Panc1 (cell line): Measurements from ENCODE around the gene MFSD12.

Source experiments
- SIN3A ChIP-seq: IDR thresholded peaks from 2 replicates; pipeline ENCODE4 v1.6.1; 2012; ENCODE audit warnings: low read depth, mild to moderate bottlenecking, low read length, moderate library complexity, borderline replicate concordance; ENCODE audit not compliant: insufficient read depth
- TF ChIP-seq, protein P1 (sequence below): fragments of 450-650 bp; IDR thresholded peaks from 2 replicates; pipeline ENCODE4 v1.5.1; 2017; ENCODE audit warnings: mild to moderate bottlenecking

DNA sequence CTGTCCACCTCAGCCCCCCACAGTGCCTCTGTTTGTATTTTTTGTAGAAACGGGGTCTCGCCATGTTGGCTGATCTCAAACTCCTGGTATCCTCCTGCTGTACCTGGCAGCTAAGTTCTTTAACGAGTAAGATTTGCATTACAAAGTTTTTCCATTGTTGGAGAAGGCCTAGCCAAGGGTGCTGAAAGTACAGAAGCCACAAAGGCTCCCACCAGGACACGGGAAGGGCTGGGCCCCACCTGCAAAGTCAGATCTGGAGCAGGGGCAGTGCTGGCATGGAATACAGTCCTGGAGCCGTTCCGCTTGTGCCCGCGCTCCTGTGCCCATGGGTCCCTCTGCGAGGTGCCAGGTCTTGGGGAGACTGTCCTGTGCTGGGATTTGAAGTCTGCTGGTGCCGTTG is 39.1 kb downstream of the MFSD12 start:
- TF ChIP-seq, protein P1, sequence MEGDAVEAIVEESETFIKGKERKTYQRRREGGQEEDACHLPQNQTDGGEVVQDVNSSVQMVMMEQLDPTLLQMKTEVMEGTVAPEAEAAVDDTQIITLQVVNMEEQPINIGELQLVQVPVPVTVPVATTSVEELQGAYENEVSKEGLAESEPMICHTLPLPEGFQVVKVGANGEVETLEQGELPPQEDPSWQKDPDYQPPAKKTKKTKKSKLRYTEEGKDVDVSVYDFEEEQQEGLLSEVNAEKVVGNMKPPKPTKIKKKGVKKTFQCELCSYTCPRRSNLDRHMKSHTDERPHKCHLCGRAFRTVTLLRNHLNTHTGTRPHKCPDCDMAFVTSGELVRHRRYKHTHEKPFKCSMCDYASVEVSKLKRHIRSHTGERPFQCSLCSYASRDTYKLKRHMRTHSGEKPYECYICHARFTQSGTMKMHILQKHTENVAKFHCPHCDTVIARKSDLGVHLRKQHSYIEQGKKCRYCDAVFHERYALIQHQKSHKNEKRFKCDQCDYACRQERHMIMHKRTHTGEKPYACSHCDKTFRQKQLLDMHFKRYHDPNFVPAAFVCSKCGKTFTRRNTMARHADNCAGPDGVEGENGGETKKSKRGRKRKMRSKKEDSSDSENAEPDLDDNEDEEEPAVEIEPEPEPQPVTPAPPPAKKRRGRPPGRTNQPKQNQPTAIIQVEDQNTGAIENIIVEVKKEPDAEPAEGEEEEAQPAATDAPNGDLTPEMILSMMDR = no peak
- no peak for TF ChIP-seq SIN3A
